Neuronal stem cell (in vitro differentiated cells): ENCODE data around the gene CBX3.

Source experiments
- DNase-seq: peaks from one replicate; pipeline ENCODE4 v3.0.0-alpha.2; 2013; ENCODE audit warnings: low spot score
- H2AFZ ChIP-seq: one replicate; pipeline ENCODE4 v1.6.1; 2013; ENCODE audit warnings: mild to moderate bottlenecking, low read length, inconsistent platforms
- H2AK5ac ChIP-seq: 2 replicates; pipeline ENCODE4 v1.6.1; 2013; ENCODE audit warnings: low read depth, mild to moderate bottlenecking, inconsistent platforms, low read length, moderate library complexity, mixed read lengths
- H2BK120ac ChIP-seq: 2 replicates; pipeline ENCODE4 v1.6.1; 2013; ENCODE audit warnings: low read depth, mild to moderate bottlenecking, inconsistent platforms, low read length, moderate library complexity, mixed read lengths
- H2BK12ac ChIP-seq: one replicate; pipeline ENCODE4 v1.6.1; 2013; ENCODE audit warnings: low read length, inconsistent platforms
- H2BK15ac ChIP-seq: 2 replicates; pipeline ENCODE4 v1.6.1; 2013; ENCODE audit warnings: mild to moderate bottlenecking, low read length, inconsistent platforms, mixed read lengths
- H2BK5ac ChIP-seq: one replicate; pipeline ENCODE4 v1.6.1; 2013; ENCODE audit warnings: inconsistent platforms, mild to moderate bottlenecking, low read length, moderate library complexity
- H3K14ac ChIP-seq: one replicate; pipeline ENCODE4 v1.6.1; 2013; ENCODE audit warnings: low read length, inconsistent platforms
- H3K18ac ChIP-seq: 2 replicates; pipeline ENCODE4 v1.6.1; 2013; ENCODE audit warnings: low read length, inconsistent platforms
- H3K23ac ChIP-seq: 2 replicates; pipeline ENCODE4 v1.6.1; 2013; ENCODE audit warnings: low read depth, mild to moderate bottlenecking, mixed read lengths, low read length, inconsistent platforms; ENCODE audit not compliant: poor library complexity
- H3K27ac ChIP-seq: replicated peaks from 3 replicates; pipeline ENCODE4 v1.5.1; 2013; ENCODE audit warnings: low read length, inconsistent platforms
- H3K27me3 ChIP-seq, 3 experiments: 2 replicates each; pipeline ENCODE4 v1.6.1; 2013; ENCODE audit warnings: low read length in 3 of 3, mild to moderate bottlenecking in 2 of 3, inconsistent platforms in 1 of 3, low read depth in 1 of 3, mixed read lengths in 1 of 3, moderate library complexity in 1 of 3; ENCODE audit not compliant: control insufficient read depth in 3 of 3, insufficient read depth in 3 of 3
- H3K36me3 ChIP-seq, 2 donors: replicated peaks in 1 of 2; 2 replicates each; pipeline ENCODE4 v1.6.1; 2013; ENCODE audit warnings: low read length in 2 of 2; ENCODE audit not compliant: control insufficient read depth in 2 of 2, insufficient read depth in 2 of 2
- H3K4ac ChIP-seq: 2 replicates; pipeline ENCODE4 v1.6.1; 2013; ENCODE audit warnings: inconsistent platforms, mild to moderate bottlenecking, low read length, moderate library complexity
- H3K4me1 ChIP-seq, 2 donors: 1 replicate in 1 of 2; 2 replicates in 1 of 2; pipeline ENCODE4 v1.6.1; 2013; ENCODE audit warnings: low read length in 2 of 2, low read depth in 1 of 2; ENCODE audit not compliant: control insufficient read depth in 2 of 2, insufficient read depth in 1 of 2
- H3K4me2 ChIP-seq: one replicate; pipeline ENCODE4 v1.6.1; 2013; ENCODE audit warnings: mild to moderate bottlenecking, low read length, inconsistent platforms; ENCODE audit not compliant: insufficient read depth, poor library complexity, severe bottlenecking
- H3K4me3 ChIP-seq, 2 donors: 2 replicates each; pipeline ENCODE4 v1.5.1; 2013; ENCODE audit warnings: low read length in 2 of 2, mild to moderate bottlenecking in 2 of 2, inconsistent platforms in 1 of 2, moderate library complexity in 1 of 2
- H3K79me1 ChIP-seq: one replicate; pipeline ENCODE4 v1.6.1; 2013; ENCODE audit warnings: low read depth, mild to moderate bottlenecking, inconsistent platforms, low read length, moderate library complexity
- H3K9ac ChIP-seq: one replicate; pipeline ENCODE4 v1.6.1; 2013; ENCODE audit warnings: mild to moderate bottlenecking, low read depth, low read length, inconsistent platforms; ENCODE audit not compliant: poor library complexity
- H3K9me3 ChIP-seq, 2 donors: replicated peaks in 1 of 2; 2 replicates each; pipeline versions ENCODE3 to v1.6.1; 2013; ENCODE audit warnings: low read length in 2 of 2, mild to moderate bottlenecking in 2 of 2, inconsistent platforms in 1 of 2, low read depth in 1 of 2, mixed read lengths in 1 of 2, moderate library complexity in 1 of 2; ENCODE audit not compliant: control insufficient read depth in 2 of 2, insufficient read depth in 1 of 2
- H4K8ac ChIP-seq: one replicate; pipeline ENCODE4 v1.6.1; 2013; ENCODE audit warnings: low read depth, mild to moderate bottlenecking, inconsistent platforms, low read length, moderate library complexity
- H4K91ac ChIP-seq: one replicate; pipeline ENCODE4 v1.6.1; 2013; ENCODE audit warnings: low read length, low read depth, mild to moderate bottlenecking, inconsistent platforms; ENCODE audit not compliant: poor library complexity
- WGBS, 2 donors: extraction: QIAGEN DNeasy Blood & Tissue Kit; methylation state at CpG; one replicate each; pipeline ENCODE4 v1.1.7; 2013; ENCODE audit warnings: missing lambda C conversion rate in 2 of 2, mixed read lengths in 1 of 2; ENCODE audit not compliant: insufficient read length in 2 of 2, insufficient replicate concordance in 1 of 2; ENCODE audit errors: extremely low coverage in 2 of 2; 5-methylcytosine and 5-hydroxymethylcytosine counted together

CBX3 gene

GRCh38 chr7:26188957-26189541 lies 12.5 kb upstream of the CBX3 start:
- no peak overlapping the region for H3K9ac ChIP-seq
- no peaks in the 10 kb centered on the region for H3K9me3 ChIP-seq
- DNase-seq, result no peak
- H3K4ac ChIP-seq, result no peak overlapping the region
- H4K8ac ChIP-seq, result no peak overlapping the region
- H3K27me3 ChIP-seq, result no peaks in the 10 kb centered on the region
- no CpG with 5 or more reads among the region's 3 CpGs for WGBS, 2 donors
- no peaks in the 10 kb centered on the region for H3K79me1 ChIP-seq
- H2AFZ ChIP-seq, result no peak overlapping the region
- H3K4me3 ChIP-seq, result no peak overlapping the region
- no peak overlapping the region for H2BK120ac ChIP-seq
- no peak overlapping the region for H3K4me2 ChIP-seq
- H2BK15ac ChIP-seq, result no peak overlapping the region
- H2AK5ac ChIP-seq, result no peak overlapping the region
- H3K27ac ChIP-seq, result no peak overlapping the region
- H3K14ac ChIP-seq, result no peak overlapping the region
- no peaks in the 10 kb centered on the region for H3K4me1 ChIP-seq
- peaks cover 20 to 74% of the 10 kb centered on the region in 2 donors for H3K36me3 ChIP-seq
- no peak overlapping the region for H3K23ac ChIP-seq
- no peak overlapping the region for H2BK12ac ChIP-seq
- H3K18ac ChIP-seq, result no peak overlapping the region
- H2BK5ac ChIP-seq, result no peak overlapping the region
- H4K91ac ChIP-seq, result no peak overlapping the region

DNA sequence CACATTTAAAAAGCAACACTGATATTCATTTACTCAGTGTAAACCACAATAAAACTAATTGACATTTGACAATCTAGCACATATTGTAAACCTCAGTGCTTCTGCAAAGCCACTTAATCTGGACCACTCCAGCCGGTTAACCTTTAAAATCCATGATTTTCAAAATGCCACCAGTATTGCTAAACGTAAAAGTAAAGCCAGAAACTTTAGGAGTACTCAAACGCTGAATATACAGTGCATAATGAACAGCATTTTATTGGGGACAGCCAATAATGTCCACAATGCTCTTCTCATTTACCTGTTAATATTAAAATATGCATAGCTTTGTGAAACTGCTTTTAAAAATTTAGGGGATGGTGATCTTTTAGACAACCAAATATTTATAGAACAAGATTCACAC lies 11.8 kb upstream of the CBX3 start:
- Histone ChIP-seq H2BK15ac (no peak overlapping the region), H3K4ac (no peak overlapping the region), H3K27me3 (no peaks in the 10 kb centered on the region), H3K79me1 (peaks cover 3% of the 10 kb centered on the region), H3K4me3 (no peak overlapping the region), H2BK12ac (no peak overlapping the region), H3K4me2 (no peak overlapping the region), H3K9ac (no peak overlapping the region), H3K18ac (no peak overlapping the region), H3K9me3 (no peaks in the 10 kb centered on the region), H2AK5ac (no peak overlapping the region), H2BK120ac (no peak overlapping the region), H3K4me1 (peaks cover 0 to 2% of the 10 kb centered on the region in 2 donors), H2BK5ac (no peak overlapping the region), H3K23ac (no peak overlapping the region), H4K8ac (no peak overlapping the region), H3K14ac (no peak overlapping the region), H3K27ac (no peak overlapping the region), H4K91ac (no peak overlapping the region), H2AFZ (no peak overlapping the region), H3K36me3 (peaks cover 25 to 80% of the 10 kb centered on the region in 2 donors)
- no peak for DNase-seq
- no CpG with 5 or more reads among the region's 3 CpGs for WGBS, 2 donors

DNA sequence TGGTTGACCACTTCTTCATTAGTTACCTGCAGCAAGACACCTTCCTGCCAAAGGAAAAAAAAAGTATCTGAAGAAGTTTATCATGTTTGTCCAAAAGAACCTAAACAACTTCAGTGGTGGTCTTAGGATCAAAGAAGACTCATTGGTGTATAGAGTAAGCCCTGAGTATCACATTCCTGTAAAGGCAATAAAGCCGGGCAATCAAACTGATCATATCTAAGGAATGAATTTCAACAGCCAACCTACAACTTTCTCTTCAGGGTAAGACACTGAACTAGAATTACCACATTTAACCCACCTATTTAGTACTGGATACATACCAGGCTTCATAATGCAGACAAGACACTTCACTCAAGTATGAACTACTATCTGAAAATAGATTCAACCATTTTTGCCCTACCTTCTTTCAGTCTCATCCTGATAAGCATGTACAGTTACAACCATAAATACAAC lies 11.1 kb upstream of the CBX3 start:
- H3K27ac ChIP-seq, result no peak overlapping the region
- no peak overlapping the region for H4K8ac ChIP-seq
- H2AK5ac ChIP-seq, result no peak overlapping the region
- no peak overlapping the region for H3K4me2 ChIP-seq
- no peak overlapping the region for H4K91ac ChIP-seq
- H2BK12ac ChIP-seq, result no peak overlapping the region
- no peak overlapping the region for H2BK5ac ChIP-seq
- DNase-seq, result no peak
- H2BK120ac ChIP-seq, result no peak overlapping the region
- H3K4me1 ChIP-seq, result peaks cover 3% of the 10 kb centered on the region in 2 donors
- H2AFZ ChIP-seq, result no peak overlapping the region
- H3K14ac ChIP-seq, result no peak overlapping the region
- H3K23ac ChIP-seq, result no peak overlapping the region
- H3K27me3 ChIP-seq, result no peaks in the 10 kb centered on the region
- no peak overlapping the region for H3K18ac ChIP-seq
- H3K4ac ChIP-seq, result no peak overlapping the region
- no peak overlapping the region for H3K9ac ChIP-seq
- no peaks in the 10 kb centered on the region for H3K9me3 ChIP-seq
- no peak overlapping the region for H2BK15ac ChIP-seq
- no peak overlapping the region for H3K4me3 ChIP-seq
- WGBS, 2 donors, result no CpG with 5 or more reads among the region's 1 CpG
- H3K79me1 ChIP-seq, result peaks cover 3% of the 10 kb centered on the region
- peaks cover 27 to 88% of the 10 kb centered on the region in 2 donors for H3K36me3 ChIP-seq

DNA sequence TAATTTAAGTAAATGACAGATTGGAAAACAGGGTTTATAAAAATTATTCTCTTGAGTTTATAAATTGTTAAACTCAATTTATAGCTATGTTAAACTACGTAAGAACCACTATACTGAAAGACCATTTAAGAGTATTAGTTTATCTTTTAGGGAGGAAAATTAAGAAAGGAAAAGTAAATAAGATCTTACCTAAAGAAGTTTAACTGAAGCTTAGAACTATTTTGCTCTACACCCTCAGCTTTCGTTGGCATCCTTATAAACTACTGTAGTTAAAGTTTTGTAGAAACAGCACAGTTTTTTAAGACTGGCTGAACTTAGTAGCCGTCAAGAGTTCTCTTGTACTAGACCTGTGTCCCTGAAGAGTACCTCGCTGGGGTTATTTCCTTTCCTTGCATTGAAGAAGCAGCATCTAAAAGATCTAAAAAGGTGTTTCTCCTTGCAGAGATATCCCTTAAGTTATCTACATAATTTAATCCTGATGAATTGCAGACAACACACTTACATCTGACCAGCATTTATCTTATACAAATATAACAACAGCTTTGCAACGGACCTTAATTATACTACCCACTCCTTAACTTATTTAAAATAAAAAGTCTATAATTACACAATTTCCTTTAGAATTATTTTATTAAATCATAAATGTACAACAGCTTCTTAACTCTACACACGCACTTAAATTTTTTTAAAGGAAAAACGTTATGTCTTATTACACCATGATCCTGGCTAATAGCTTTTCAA lies 10.1 kb upstream of the CBX3 start:
- no peak for DNase-seq
- Histone ChIP-seq H3K27ac (no peak overlapping the region), H2BK5ac (no peak overlapping the region), H3K9ac (no peak overlapping the region), H4K91ac (no peak overlapping the region), H3K36me3 (peaks cover 28 to 97% of the 10 kb centered on the region in 2 donors), H3K27me3 (no peaks in the 10 kb centered on the region), H3K4me3 (no peak overlapping the region), H3K4ac (no peak overlapping the region), H4K8ac (no peak overlapping the region), H3K4me2 (no peak overlapping the region), H2AK5ac (no peak overlapping the region), H2BK15ac (no peak overlapping the region), H3K9me3 (no peaks in the 10 kb centered on the region), H3K23ac (no peak overlapping the region), H3K79me1 (peaks cover 3% of the 10 kb centered on the region), H2BK120ac (no peak overlapping the region), H3K4me1 (peaks cover 3 to 11% of the 10 kb centered on the region in 2 donors), H3K18ac (no peak overlapping the region), H2BK12ac (no peak overlapping the region), H3K14ac (no peak overlapping the region), H2AFZ (no peak overlapping the region)
- 100% methylated on average over 1 of the region's 7 CpGs; no CpG with 5 or more reads in 1 of the 2 donors for WGBS, 2 donors
